SK-N-MC (cell line): ENCODE measurements around the gene YRDC.

Experiments
- DNase-seq: peaks from one replicate; pipeline ENCODE4 v3.0.0-alpha.2; 2011; ENCODE audit warnings: low read depth, low spot score
- H3K27ac ChIP-seq: fragments of 200-600 bp; sonication (generic); 2 replicates; pipeline ENCODE4 v1.5.1; 2016; ENCODE audit warnings: mixed run types
- H3K36me3 ChIP-seq: fragments of 200-600 bp; sonication (generic); 2 replicates; pipeline ENCODE4 v1.6.1; 2017; ENCODE audit warnings: antibody characterized with exemption, low read length, mixed read lengths; ENCODE audit not compliant: insufficient read depth
- H3K4me3 ChIP-seq: fragments of 200-600 bp; sonication (generic); 2 replicates; pipeline ENCODE4 v1.5.1; 2016
- H3K9ac ChIP-seq: fragments of 200-600 bp; sonication (generic); 2 replicates; pipeline ENCODE4 v1.8.0; 2017; ENCODE audit warnings: mixed run types, mixed read lengths; ENCODE audit not compliant: insufficient read length
- H3K9me3 ChIP-seq: fragments of 200-600 bp; sonication (generic); 2 replicates; pipeline ENCODE4 v1.6.1; 2017; ENCODE audit warnings: low read depth, mild to moderate bottlenecking, antibody characterized with exemption, low read length, moderate library complexity, mixed read lengths
- EZH2 ChIP-seq: fragments of 200-600 bp; sonication (generic); IDR thresholded peaks from one replicate; pipeline ENCODE4 v1.6.1; 2017; ENCODE audit warnings: antibody characterized with exemption
- FOXP2 ChIP-seq: optimal IDR thresholded peaks from 2 replicates; pipeline ENCODE3; 2011; ENCODE audit warnings: mild to moderate bottlenecking, moderate library complexity; ENCODE audit not compliant: insufficient read depth; ENCODE audit errors: extremely low read length, control extremely low read depth
- POLR2AphosphoS5 ChIP-seq: IDR thresholded peaks from 2 replicates; pipeline ENCODE4 v1.6.1; 2012; ENCODE audit warnings: mild to moderate bottlenecking, low read depth, low read length, borderline replicate concordance

Gene YRDC

DNA sequence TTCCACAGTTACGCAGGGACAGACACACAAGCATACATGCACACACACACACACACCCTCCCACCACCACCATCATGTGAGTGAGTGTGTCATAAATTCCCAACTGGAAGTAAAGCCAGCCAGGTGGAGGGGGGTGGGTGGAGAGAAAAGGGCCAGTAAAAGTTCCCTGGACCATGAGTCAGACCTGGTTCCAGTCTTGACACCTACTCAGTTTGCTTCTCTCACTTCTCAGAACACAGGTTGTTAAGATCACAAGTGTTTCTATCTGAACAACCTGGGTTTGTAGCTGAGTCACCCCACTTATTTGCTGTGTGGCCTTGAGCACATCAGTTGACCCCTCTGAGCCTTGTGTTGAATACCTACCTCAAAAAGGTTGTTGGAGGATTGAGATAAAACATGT is 52.7 kb downstream of the YRDC start:
- Histone ChIP-seq H3K36me3 (no peaks in the 10 kb centered on the region), H3K4me3 (no peak overlapping the region), H3K9ac (no peak overlapping the region), H3K9me3 (no peaks in the 10 kb centered on the region), H3K27ac (no peak overlapping the region)
- TF ChIP-seq FOXP2 (no peak), EZH2 (no peak), POLR2AphosphoS5 (no peak)
- DNase-seq: no peak

GRCh38 chr1:37753473-37754321 is 54.3 kb downstream of the YRDC start:
- no peak overlapping the region for H3K4me3 ChIP-seq
- DNase-seq: no peak

More at GRCh38 chr1:37753473-37754321, 54.3 kb downstream of the YRDC start:
- no peaks in the 10 kb centered on the region for H3K36me3 ChIP-seq
- TF ChIP-seq EZH2: no peak
- TF ChIP-seq FOXP2: no peak
- no peak for TF ChIP-seq POLR2AphosphoS5
- no peak overlapping the region for H3K9ac ChIP-seq
- H3K9me3 ChIP-seq: no peaks in the 10 kb centered on the region
- H3K27ac ChIP-seq: no peak overlapping the region
